ENCODE results near the gene PACS1. TPM values are rescaled to one million over a fixed set of nuclear protein-coding genes. Genes with fewer than 3 reads are reported as not detected.
A peak's percentile ranks its signal among the peaks of the same experiment; 100 is the strongest.

Gene PACS1
- total RNA-seq, 4 donors from 2014 or later: 17.9 to 37.6 (median 25.4) TPM

DNA sequence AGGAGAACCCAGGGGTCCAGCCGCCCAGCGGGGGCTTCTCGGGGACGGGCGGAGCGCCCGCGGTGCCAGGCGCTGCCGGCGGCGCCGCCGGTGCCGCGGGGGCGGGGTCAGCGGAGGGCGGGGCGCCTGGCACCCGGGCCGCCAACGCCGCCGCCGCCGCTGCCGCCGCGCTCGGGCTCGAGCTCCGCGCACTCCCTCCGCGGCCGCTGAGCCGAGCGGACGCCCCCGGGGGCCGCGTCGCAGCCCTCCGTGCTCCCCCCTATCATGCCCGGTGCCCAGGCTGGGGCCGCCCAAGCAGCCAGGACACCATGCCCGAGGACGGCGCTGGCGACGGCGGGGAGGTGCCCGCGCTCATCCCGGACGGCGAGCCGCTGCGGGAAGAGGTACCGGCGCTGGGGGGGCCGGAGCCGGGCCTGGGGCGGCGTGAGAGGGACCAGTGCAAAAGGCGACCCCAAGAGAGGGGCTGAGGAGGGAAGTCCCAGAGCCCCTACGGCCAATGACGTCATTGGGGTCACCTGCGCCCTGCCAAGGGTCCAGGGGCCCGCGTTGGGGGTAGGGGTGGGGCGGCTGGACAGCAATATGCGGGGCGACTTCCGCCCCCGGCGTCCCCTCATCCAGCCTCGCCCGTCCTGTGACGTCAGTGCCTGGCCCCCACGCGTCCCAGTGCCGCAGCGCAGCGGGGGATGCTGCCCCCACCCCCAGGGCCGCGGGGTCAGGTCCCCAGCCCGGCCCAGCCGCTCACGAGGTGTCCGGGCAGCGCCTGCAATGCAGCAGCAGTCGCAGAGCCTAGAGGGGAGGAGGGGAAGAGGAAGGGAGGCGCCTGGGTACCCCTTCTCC is 221.9 kb downstream of the PACS1 start, which contains the start of gene TMEM151A:
TSS of gene TMEM151A (plus strand) at position 189 of the 837 bp plus-strand sequence. CDS start at position 309, 120 bp downstream.
- DNase-seq: no peak
- Histone ChIP-seq H3K4me1 (peaks cover 24 to 45% (median 26%) of the 10 kb centered on the region in 3 donors), H3K36me3 (peaks cover 0 to 8% (median 0%) of the 10 kb centered on the region in 3 donors), H3K4me3 (peak within 1 kb of the TSS; percentile 26 to 67 (median 40)), H3K27me3 (peaks cover 6 to 64% (median 10%) of the 10 kb centered on the region in 4 donors), H3K27ac (no peak within 1 kb of the TSS), H3K9me3 (no peaks in the 10 kb centered on the region)
- no peak for TF ChIP-seq POLR2A (IDR thresholded peaks at IDR 0.05)
- TF ChIP-seq, protein P1, sequence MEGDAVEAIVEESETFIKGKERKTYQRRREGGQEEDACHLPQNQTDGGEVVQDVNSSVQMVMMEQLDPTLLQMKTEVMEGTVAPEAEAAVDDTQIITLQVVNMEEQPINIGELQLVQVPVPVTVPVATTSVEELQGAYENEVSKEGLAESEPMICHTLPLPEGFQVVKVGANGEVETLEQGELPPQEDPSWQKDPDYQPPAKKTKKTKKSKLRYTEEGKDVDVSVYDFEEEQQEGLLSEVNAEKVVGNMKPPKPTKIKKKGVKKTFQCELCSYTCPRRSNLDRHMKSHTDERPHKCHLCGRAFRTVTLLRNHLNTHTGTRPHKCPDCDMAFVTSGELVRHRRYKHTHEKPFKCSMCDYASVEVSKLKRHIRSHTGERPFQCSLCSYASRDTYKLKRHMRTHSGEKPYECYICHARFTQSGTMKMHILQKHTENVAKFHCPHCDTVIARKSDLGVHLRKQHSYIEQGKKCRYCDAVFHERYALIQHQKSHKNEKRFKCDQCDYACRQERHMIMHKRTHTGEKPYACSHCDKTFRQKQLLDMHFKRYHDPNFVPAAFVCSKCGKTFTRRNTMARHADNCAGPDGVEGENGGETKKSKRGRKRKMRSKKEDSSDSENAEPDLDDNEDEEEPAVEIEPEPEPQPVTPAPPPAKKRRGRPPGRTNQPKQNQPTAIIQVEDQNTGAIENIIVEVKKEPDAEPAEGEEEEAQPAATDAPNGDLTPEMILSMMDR (IDR thresholded peaks at IDR 0.05): no peak
- WGBS, 2 donors: no CpG with 5 or more reads among the region's 95 CpGs
- intact Hi-C loops (cut with DNase I): no loop called here

DNA sequence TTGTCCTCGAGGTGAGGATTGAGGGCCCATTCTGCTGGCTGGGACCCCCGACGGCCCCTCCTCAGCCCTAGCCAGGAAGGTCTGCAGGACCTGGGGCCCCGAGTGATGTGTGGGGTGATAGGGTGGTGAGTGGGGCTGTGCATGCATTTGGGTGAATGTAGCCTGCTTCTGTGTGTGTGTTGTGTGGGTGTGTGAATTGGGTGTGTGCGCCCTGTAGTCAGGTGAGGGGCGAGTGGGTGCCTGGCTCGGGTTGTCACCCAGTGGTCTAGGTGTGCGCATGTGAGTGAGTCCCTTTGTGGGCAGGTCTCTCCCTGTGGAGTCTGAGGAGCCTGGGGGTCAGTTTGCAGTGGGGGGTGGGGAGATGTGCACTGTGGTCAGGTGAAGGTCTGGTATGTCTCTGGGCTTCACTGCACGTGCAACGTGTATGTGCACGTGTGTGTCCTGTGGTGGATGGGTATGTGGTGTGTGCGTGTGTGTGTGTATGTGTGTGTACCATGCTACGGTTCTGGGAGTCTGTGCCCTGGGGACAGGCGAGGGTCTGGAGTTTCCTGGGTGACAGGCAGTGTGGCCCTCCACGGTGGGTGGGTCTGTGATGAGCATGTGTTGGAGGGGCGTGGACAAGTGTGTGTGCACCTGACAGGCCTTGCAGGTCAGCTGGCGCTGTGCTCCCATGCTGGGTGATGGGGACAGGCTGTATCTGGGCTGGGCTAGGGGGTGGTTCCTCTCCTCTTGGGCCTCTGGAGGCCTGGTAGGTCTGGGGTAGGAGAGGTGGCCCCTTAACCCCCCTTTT is 222.7 kb downstream of the PACS1 start:
- TF ChIP-seq, protein P1 (IDR thresholded peaks at IDR 0.05): no peak
- no peak for TF ChIP-seq POLR2A (IDR thresholded peaks at IDR 0.05)
- H3K27me3 ChIP-seq: peaks cover 6 to 69% (median 10%) of the 10 kb centered on the region in 4 donors
- intact Hi-C loops (cut with DNase I): no loop called here
- H3K36me3 ChIP-seq: no peaks in the 10 kb centered on the region
- no peak overlapping the region for H3K27ac ChIP-seq
- H3K4me1 ChIP-seq: peaks cover 20 to 37% (median 21%) of the 10 kb centered on the region in 3 donors
- 38 to 41% methylated on average over 12 to 14 of the region's 17 CpGs for WGBS, 2 donors
- DNase-seq: no peak
- peak overlapping the region in 1 of 4 donors; percentile 67 for H3K4me3 ChIP-seq
- no peaks in the 10 kb centered on the region for H3K9me3 ChIP-seq

DNA sequence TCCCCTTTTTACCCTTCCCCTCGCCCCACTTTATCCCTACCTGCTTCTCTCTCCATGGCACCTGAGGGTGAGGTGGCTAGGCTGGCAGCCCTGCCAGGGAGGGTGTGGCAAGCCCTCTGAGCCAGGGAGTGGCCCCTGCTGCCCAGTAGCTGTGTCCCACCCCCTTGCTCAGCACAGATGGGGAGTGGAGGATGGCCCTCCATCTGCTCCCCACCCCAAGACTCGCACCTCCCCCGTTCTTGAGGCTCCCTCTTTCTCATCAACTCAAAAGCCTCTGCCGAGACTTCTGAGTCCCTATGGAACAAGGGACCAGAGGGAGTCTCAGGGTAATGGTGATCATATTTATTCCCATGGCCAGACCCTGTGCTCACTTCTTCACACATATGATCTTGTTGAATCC is 223.3 kb downstream of the PACS1 start:
- no peak for TF ChIP-seq POLR2A (IDR thresholded peaks at IDR 0.05)
- no peak overlapping the region for H3K4me3 ChIP-seq
- H3K4me1 ChIP-seq: peaks cover 14 to 31% (median 15%) of the 10 kb centered on the region in 3 donors
- H3K36me3 ChIP-seq: no peaks in the 10 kb centered on the region
- H3K27ac ChIP-seq: no peak overlapping the region
- DNase-seq: no peak
- intact Hi-C loops (cut with DNase I): no loop called here
- H3K27me3 ChIP-seq: peaks cover 6 to 69% (median 10%) of the 10 kb centered on the region in 4 donors
- 60 to 64% methylated on average over 4 of the region's 4 CpGs for WGBS, 2 donors
- H3K9me3 ChIP-seq: no peaks in the 10 kb centered on the region

DNA sequence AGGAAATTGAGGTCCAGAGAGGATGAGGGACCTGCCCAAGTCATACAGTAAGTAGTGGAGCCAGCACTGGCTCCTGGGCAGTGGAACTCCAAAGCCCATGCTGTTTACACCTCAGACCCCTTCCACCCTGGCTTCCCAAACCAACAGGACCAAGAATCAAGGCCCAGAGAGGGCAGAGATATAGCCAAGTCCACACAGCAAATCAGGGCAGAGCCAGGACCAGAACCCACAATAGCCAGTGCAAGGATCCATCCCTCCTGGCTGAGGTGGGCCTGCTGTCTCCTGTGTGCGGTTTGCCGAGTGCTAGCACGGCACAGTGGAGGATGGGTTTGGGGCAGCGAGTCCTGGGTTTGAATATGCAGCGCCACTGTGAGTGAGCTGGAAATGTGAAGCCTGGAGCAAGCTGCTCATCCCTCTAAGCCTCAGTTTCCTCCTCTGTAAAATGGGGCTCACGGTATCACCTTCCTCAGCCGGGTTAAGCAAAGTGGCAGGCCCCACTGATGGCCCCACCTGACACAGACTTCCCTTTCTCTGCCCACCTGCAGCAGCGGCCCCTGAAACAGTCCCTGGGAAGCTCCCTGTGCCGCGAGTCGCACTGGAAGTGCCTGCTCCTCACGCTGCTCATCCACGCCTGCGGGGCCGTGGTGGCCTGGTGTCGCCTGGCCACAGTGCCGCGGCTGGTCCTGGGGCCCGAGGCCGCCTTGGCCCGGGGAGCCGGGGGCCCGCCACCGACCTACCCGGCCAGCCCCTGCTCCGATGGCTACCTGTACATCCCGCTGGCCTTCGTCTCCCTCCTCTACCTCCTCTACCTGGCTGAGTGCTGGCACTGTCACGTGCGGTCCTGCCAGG is 223.9 kb downstream of the PACS1 start:
- no peaks in the 10 kb centered on the region for H3K9me3 ChIP-seq
- no peak for TF ChIP-seq POLR2A (IDR thresholded peaks at IDR 0.05)
- TF ChIP-seq, protein P1 (IDR thresholded peaks at IDR 0.05): no peak
- no peak for DNase-seq
- intact Hi-C loops (cut with DNase I): no loop called here
- no peak overlapping the region for H3K4me3 ChIP-seq
- WGBS, 2 donors: 75 to 91% methylated on average over 6 to 7 of the region's 30 CpGs
- no peaks in the 10 kb centered on the region for H3K36me3 ChIP-seq
- no peak overlapping the region for H3K27ac ChIP-seq
- peaks cover 13 to 29% (median 14%) of the 10 kb centered on the region in 3 donors for H3K4me1 ChIP-seq
- H3K27me3 ChIP-seq: peaks cover 6 to 69% (median 10%) of the 10 kb centered on the region in 4 donors

Other genes starting within 250 kb of the PACS1 start
- gene SNX32, start 236.3 kb upstream of the PACS1 start, total RNA-seq: under 1 TPM in 1 of 4 donors, not detected in 3; 0.38 TPM
- 100 to 1,000 TPM; 453 to 833 (median 750) TPM for gene CFL1, start 212.1 kb upstream of the PACS1 start, total RNA-seq
- gene MUS81, start 209.8 kb upstream of the PACS1 start, total RNA-seq: 10 to 100 TPM; 17.6 to 36.2 (median 31.1) TPM
- gene EFEMP2, start 197.5 kb upstream of the PACS1 start, total RNA-seq: 10 to 100 TPM in 2 of 4 donors, 1 to 10 TPM in 2; 3.6 to 29.0 (median 10.2) TPM
- gene CTSW, start 190.4 kb upstream of the PACS1 start, total RNA-seq: 1 to 10 TPM in 3 of 4 donors, under 1 TPM in 1; 0.21 to 3.6 (median 1.8) TPM
- 10 to 100 TPM; 35.7 to 60.1 (median 38.4) TPM for gene FIBP, start 181.8 kb upstream of the PACS1 start, total RNA-seq
- gene CCDC85B, start 179.6 kb upstream of the PACS1 start, total RNA-seq: 10 to 100 TPM; 16.0 to 34.3 (median 28.0) TPM
- gene FOSL1, start 169.9 kb upstream of the PACS1 start, total RNA-seq: 10 to 100 TPM; 11.9 to 72.7 (median 35.6) TPM
- gene C11orf68, start 151.2 kb upstream of the PACS1 start, total RNA-seq: 10 to 100 TPM in 2 of 4 donors, 1 to 10 TPM in 2; 5.8 to 15.6 (median 10.6) TPM
- gene DRAP1, start 150.8 kb upstream of the PACS1 start, total RNA-seq: 100 to 1,000 TPM in 1 of 4 donors, 10 to 100 TPM in 3; 69.6 to 138 (median 76.8) TPM
- gene TSGA10IP, start 124.8 kb upstream of the PACS1 start, total RNA-seq: not detected
- gene SART1, start 108.5 kb upstream of the PACS1 start, total RNA-seq: 10 to 100 TPM; 27.6 to 35.0 (median 33.1) TPM
- 10 to 100 TPM; 24.7 to 43.2 (median 30.0) TPM for gene EIF1AD, start 68.1 kb upstream of the PACS1 start, total RNA-seq
- 10 to 100 TPM; 29.1 to 52.3 (median 41.9) TPM for gene BANF1, start 67.8 kb upstream of the PACS1 start, total RNA-seq
- 10 to 100 TPM; 14.6 to 58.5 (median 15.1) TPM for gene CST6, start 58.3 kb upstream of the PACS1 start, total RNA-seq
- gene CATSPER1, start 43.8 kb upstream of the PACS1 start, total RNA-seq: not detected
- not detected for gene GAL3ST3, start 21.1 kb upstream of the PACS1 start, total RNA-seq
- 100 to 1,000 TPM in 1 of 4 donors, 10 to 100 TPM in 3; 87.8 to 112 (median 93.5) TPM for gene SF3B2, start 17.9 kb upstream of the PACS1 start, total RNA-seq
- 10 to 100 TPM; 10.6 to 29.8 (median 17.9) TPM for gene KLC2, start 187.4 kb downstream of the PACS1 start, total RNA-seq
- 100 to 1,000 TPM in 2 of 4 donors, 10 to 100 TPM in 2; 83.7 to 148 (median 110) TPM for gene RAB1B, start 198.4 kb downstream of the PACS1 start, total RNA-seq
- under 1 TPM in 2 of 4 donors, not detected in 2; 0.48 to 0.70 TPM for gene CNIH2, start 207.9 kb downstream of the PACS1 start, total RNA-seq
- gene YIF1A, start 218.9 kb downstream of the PACS1 start, total RNA-seq: 10 to 100 TPM; 51.9 to 71.9 (median 63.8) TPM
- not detected for gene TMEM151A, start 221.6 kb downstream of the PACS1 start, total RNA-seq
- gene CD248, start 246.8 kb downstream of the PACS1 start, total RNA-seq: 10 to 100 TPM in 1 of 4 donors, 1 to 10 TPM in 3; 1.9 to 13.2 (median 6.1) TPM